Panc1 (cell line): ENCODE results near the gene C9orf152. TPM values are rescaled to one million over a fixed set of nuclear protein-coding genes. Genes with fewer than 3 reads are reported as not detected.

Experiments
- ATAC-seq: fragments of 200-7000 bp; cut with Tn5 transposase; 2 replicates; pipeline ENCODE4 v1.9.1; 2020; ENCODE audit warnings: mild to moderate bottlenecking, moderate library complexity
- BruUV-seq: library from RNA; stranded (reverse); fragments of 400-500 nt; replicated peaks from 2 replicates; lab custom pipeline; 2021; lab: Mats Ljungman, UMichigan
- CTCF ChIA-PET: fragments of 300-600 bp; sonication (Branson Sonifier 250); formaldehyde crosslinking; loops from one replicate; lab custom pipeline; 2022; ENCODE audit warnings: antibody characterized with exemption; lab: Charles Lee
- POLR2A ChIA-PET: fragments of 300-600 bp; sonication (Branson Sonifier 250); formaldehyde crosslinking; loops from one replicate; lab custom pipeline; 2022; ENCODE audit warnings: antibody characterized with exemption; lab: Charles Lee
- DNase-seq: peaks from one replicate; pipeline ENCODE4 v3.0.0-alpha.2; 2010; ENCODE audit warnings: low read depth, low spot score
- H3K27ac ChIP-seq: 2 replicates; pipeline ENCODE4 v1.5.1; 2011; ENCODE audit warnings: mild to moderate bottlenecking, low read length, inconsistent platforms
- H3K27me3 ChIP-seq: fragments of 200-500 bp; sonication (Bioruptor generic); 2 replicates; pipeline ENCODE4 v1.6.0; 2014; ENCODE audit warnings: low read length, inconsistent platforms; ENCODE audit not compliant: control insufficient read depth, insufficient read depth
- H3K36me3 ChIP-seq: fragments of 200-500 bp; sonication (Bioruptor generic); 2 replicates; pipeline ENCODE4 v1.5.1; 2014; ENCODE audit warnings: inconsistent platforms, mild to moderate bottlenecking, low read length, moderate library complexity; ENCODE audit not compliant: control insufficient read depth, insufficient read depth
- H3K4me1 ChIP-seq: 2 replicates; pipeline ENCODE4 v1.5.1; 2011; ENCODE audit warnings: inconsistent platforms, mild to moderate bottlenecking, low read length, moderate library complexity; ENCODE audit not compliant: control insufficient read depth, insufficient read depth
- H3K4me3 ChIP-seq, 2 experiments: 2 replicates each; pipeline ENCODE4 v1.5.1; 2011 to 2012; ENCODE audit warnings: low read depth in 2 of 2, low read length in 2 of 2, mild to moderate bottlenecking in 2 of 2, inconsistent platforms in 1 of 2, moderate library complexity in 1 of 2
- H3K9me3 ChIP-seq: fragments of 200-500 bp; sonication (Bioruptor generic); 2 replicates; pipeline ENCODE4 v1.5.1; 2014; ENCODE audit warnings: low read depth, mild to moderate bottlenecking, inconsistent platforms, low read length, moderate library complexity; ENCODE audit not compliant: control insufficient read depth, insufficient read depth
- POLR2AphosphoS5 ChIP-seq: IDR thresholded peaks from 2 replicates; pipeline ENCODE4 v1.6.1; 2012; ENCODE audit warnings: mild to moderate bottlenecking, low read depth, low read length, moderate library complexity
- SIN3A ChIP-seq: IDR thresholded peaks from 2 replicates; pipeline ENCODE4 v1.6.1; 2012; ENCODE audit warnings: low read depth, mild to moderate bottlenecking, low read length, moderate library complexity, borderline replicate concordance; ENCODE audit not compliant: insufficient read depth
- TCF7L2 ChIP-seq: IDR thresholded peaks from 2 replicates; pipeline ENCODE4 v1.6.1; 2011; ENCODE audit warnings: mild to moderate bottlenecking, low read depth, low read length, inconsistent platforms
- in situ Hi-C: cut with HindIII; loops from 2 replicates; pipeline ENCODE4 v1.10.0; 2016; ENCODE audit warnings: low sequenced_read_pairs, low pct_unique_long_range_greater_than_20kb
- intact Hi-C: fragments of 100-400 bp; cut with micrococcal nuclease; formaldehyde crosslinking; loops from one replicate; pipeline ENCODE4 v1.10.0; 2022; ENCODE audit not compliant: unreplicated experiment
- total RNA-seq: library from RNA; stranded (reverse); gene quantifications from one replicate; pipeline ENCODE4 v1.2.1, GENCODE V29; 2021; ENCODE audit not compliant: unreplicated experiment
- TF ChIP-seq, protein P1 (sequence below), 2 experiments: IDR thresholded peaks; 2 replicates each; pipeline ENCODE4 v1.6.1; 2011 to 2012; ENCODE audit warnings: low read depth in 2 of 2, control low read depth in 1 of 2, low read length in 1 of 2, mild to moderate bottlenecking in 1 of 2, moderate library complexity in 1 of 2; ENCODE audit not compliant: insufficient read depth in 1 of 2
- TF ChIP-seq, protein P2 (sequence below): fragments of 450-650 bp; IDR thresholded peaks from 2 replicates; pipeline ENCODE4 v1.5.1; 2017; ENCODE audit warnings: mild to moderate bottlenecking

Gene C9orf152
- total RNA-seq, 1 experiment from 2014 or later: 0.10 TPM

DNA sequence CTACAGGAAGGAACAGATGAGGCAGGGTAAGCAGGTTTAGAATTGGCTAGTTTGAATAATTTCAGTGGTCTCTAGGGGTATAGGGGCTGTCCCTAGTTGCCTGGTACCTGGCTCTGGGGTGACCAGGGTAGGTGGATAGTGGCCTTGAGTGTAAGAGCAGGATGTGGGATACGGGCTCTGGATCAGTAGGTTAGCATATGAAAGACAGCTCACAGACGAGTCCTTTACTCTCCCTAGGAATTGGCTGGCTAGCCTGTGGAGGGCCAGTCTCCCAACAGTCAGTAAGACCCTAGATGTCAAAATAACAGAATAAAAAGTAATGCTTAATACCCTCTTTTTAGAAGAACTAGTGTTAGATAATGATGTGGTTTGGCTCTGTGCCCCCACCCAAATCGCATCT, 16.6 kb upstream of the C9orf152 start:
- no peak for DNase-seq
- Histone ChIP-seq H3K4me3 (no peak overlapping the region), H3K27me3 (no peaks in the 10 kb centered on the region), H3K36me3 (no peaks in the 10 kb centered on the region), H3K9me3 (no peaks in the 10 kb centered on the region), H3K4me1 (no peaks in the 10 kb centered on the region), H3K27ac (no peak overlapping the region)
- in situ Hi-C loops: no loop called here
- POLR2A ChIA-PET: no interaction called here
- ATAC-seq: no peak
- no TSS peak for BruUV-seq
- CTCF ChIA-PET: no interaction called here
- intact Hi-C loops: no loop called here
- TF ChIP-seq, protein P1, sequence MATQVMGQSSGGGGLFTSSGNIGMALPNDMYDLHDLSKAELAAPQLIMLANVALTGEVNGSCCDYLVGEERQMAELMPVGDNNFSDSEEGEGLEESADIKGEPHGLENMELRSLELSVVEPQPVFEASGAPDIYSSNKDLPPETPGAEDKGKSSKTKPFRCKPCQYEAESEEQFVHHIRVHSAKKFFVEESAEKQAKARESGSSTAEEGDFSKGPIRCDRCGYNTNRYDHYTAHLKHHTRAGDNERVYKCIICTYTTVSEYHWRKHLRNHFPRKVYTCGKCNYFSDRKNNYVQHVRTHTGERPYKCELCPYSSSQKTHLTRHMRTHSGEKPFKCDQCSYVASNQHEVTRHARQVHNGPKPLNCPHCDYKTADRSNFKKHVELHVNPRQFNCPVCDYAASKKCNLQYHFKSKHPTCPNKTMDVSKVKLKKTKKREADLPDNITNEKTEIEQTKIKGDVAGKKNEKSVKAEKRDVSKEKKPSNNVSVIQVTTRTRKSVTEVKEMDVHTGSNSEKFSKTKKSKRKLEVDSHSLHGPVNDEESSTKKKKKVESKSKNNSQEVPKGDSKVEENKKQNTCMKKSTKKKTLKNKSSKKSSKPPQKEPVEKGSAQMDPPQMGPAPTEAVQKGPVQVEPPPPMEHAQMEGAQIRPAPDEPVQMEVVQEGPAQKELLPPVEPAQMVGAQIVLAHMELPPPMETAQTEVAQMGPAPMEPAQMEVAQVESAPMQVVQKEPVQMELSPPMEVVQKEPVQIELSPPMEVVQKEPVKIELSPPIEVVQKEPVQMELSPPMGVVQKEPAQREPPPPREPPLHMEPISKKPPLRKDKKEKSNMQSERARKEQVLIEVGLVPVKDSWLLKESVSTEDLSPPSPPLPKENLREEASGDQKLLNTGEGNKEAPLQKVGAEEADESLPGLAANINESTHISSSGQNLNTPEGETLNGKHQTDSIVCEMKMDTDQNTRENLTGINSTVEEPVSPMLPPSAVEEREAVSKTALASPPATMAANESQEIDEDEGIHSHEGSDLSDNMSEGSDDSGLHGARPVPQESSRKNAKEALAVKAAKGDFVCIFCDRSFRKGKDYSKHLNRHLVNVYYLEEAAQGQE (IDR thresholded peaks at IDR 0.05; ENCODE audit: insufficient read depth in 1 of 2, low read depth in 2 of 2, low read length in 1 of 2): no peak
- no peak for TF ChIP-seq POLR2AphosphoS5
- TF ChIP-seq TCF7L2: no peak
- TF ChIP-seq, protein P2, sequence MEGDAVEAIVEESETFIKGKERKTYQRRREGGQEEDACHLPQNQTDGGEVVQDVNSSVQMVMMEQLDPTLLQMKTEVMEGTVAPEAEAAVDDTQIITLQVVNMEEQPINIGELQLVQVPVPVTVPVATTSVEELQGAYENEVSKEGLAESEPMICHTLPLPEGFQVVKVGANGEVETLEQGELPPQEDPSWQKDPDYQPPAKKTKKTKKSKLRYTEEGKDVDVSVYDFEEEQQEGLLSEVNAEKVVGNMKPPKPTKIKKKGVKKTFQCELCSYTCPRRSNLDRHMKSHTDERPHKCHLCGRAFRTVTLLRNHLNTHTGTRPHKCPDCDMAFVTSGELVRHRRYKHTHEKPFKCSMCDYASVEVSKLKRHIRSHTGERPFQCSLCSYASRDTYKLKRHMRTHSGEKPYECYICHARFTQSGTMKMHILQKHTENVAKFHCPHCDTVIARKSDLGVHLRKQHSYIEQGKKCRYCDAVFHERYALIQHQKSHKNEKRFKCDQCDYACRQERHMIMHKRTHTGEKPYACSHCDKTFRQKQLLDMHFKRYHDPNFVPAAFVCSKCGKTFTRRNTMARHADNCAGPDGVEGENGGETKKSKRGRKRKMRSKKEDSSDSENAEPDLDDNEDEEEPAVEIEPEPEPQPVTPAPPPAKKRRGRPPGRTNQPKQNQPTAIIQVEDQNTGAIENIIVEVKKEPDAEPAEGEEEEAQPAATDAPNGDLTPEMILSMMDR: no peak
- no peak for TF ChIP-seq SIN3A

DNA sequence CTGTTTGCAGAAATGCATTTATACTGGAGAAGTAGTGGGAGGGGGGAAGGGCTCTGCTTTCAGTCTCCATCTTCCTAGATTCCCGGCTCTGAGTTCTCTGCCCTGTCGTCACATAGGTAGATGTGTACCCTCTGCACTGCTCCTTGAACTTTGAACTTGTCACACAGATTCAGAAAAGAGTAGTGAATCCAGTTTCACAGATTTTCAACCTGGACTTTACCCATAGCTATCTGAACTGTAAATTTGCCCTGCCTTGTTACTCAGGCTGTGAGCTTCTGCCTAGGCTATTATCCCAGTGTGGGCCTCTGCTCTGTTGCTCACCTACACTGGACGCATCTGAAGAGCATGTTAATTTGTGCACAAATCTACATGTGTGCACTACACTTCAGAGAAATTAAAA, 12.8 kb upstream of the C9orf152 start:
- POLR2A ChIA-PET: no interaction called here

More for the DNA sequence above, 12.8 kb upstream of the C9orf152 start:
- intact Hi-C loops: no loop called here
- CTCF ChIA-PET: no interaction called here
- no peaks in the 10 kb centered on the region for H3K27me3 ChIP-seq
- BruUV-seq: no TSS peak
- H3K4me3 ChIP-seq: no peak overlapping the region
- DNase-seq: no peak
- in situ Hi-C loops: no loop called here
- TF ChIP-seq SIN3A (no peak), POLR2AphosphoS5 (no peak), TCF7L2 (no peak)
- TF ChIP-seq, protein P1 (IDR thresholded peaks at IDR 0.05; ENCODE audit: insufficient read depth in 1 of 2, low read depth in 2 of 2, low read length in 1 of 2): no peak
- TF ChIP-seq, protein P2: no peak
- H3K9me3 ChIP-seq: no peaks in the 10 kb centered on the region
- no peak overlapping the region for H3K27ac ChIP-seq
- no peak for ATAC-seq
- no peaks in the 10 kb centered on the region for H3K4me1 ChIP-seq
- H3K36me3 ChIP-seq: no peaks in the 10 kb centered on the region
